ENCODE measurements around the gene KDSR.

- TF ChIP-seq CTCF (IDR thresholded peaks at IDR 0.05) (no peak), POLR2A (IDR thresholded peaks at IDR 0.05) (no peak)
These were observed 6.2 kb upstream of the KDSR start for GRCh38 chr18:63373161-63373560.
